ENCODE measurements around the gene ERGIC3.

ERGIC3 gene

GRCh38 chr20:35562541-35563110, 20.7 kb downstream of the ERGIC3 start:
- DNase-seq, result no peak

GRCh38 chr20:35563834-35564233, 22.0 kb downstream of the ERGIC3 start:
- no peak for DNase-seq

GRCh38 chr20:35564905-35565304, 23.0 kb downstream of the ERGIC3 start:
- no peak for DNase-seq

GRCh38 chr20:35568645-35569044, 26.8 kb downstream of the ERGIC3 start:
- no peak for DNase-seq

GRCh38 chr20:35571555-35571954, 29.7 kb downstream of the ERGIC3 start:
- no peak for DNase-seq

- no peak for DNase-seq
Measured at GRCh38 chr20:35572838-35573237, 31.0 kb downstream of the ERGIC3 start.

- no peak for DNase-seq
Measured at GRCh38 chr20:35575958-35576357, 34.1 kb downstream of the ERGIC3 start.

GRCh38 chr20:35576816-35577215, 34.9 kb downstream of the ERGIC3 start:
- DNase-seq, result no peak

GRCh38 chr20:35578469-35578868, 36.6 kb downstream of the ERGIC3 start:
- no peak for DNase-seq

- no peak for DNase-seq
Measured at GRCh38 chr20:35579196-35579595, 37.3 kb downstream of the ERGIC3 start.

GRCh38 chr20:35582131-35582530, 40.3 kb downstream of the ERGIC3 start:
- DNase-seq, result no peak

GRCh38 chr20:35582741-35583404, 41.0 kb downstream of the ERGIC3 start:
- no peak for DNase-seq

- no peak for DNase-seq
Measured at GRCh38 chr20:35583636-35584560, 42.0 kb downstream of the ERGIC3 start.

- no peak for DNase-seq
Measured at GRCh38 chr20:35586751-35587425, 45.0 kb downstream of the ERGIC3 start.

GRCh38 chr20:35587436-35587835, 45.6 kb downstream of the ERGIC3 start:
- DNase-seq, result no peak

- DNase-seq, result no peak
Measured at GRCh38 chr20:35588397-35588796, 46.5 kb downstream of the ERGIC3 start.

- DNase-seq, result no peak
Measured at GRCh38 chr20:35592339-35592974, 50.6 kb downstream of the ERGIC3 start.

- DNase-seq, result no peak
Measured at GRCh38 chr20:35595456-35595855, 53.6 kb downstream of the ERGIC3 start.

GRCh38 chr20:35595901-35596300, 54.0 kb downstream of the ERGIC3 start:
- DNase-seq, result no peak

- DNase-seq, result no peak
Measured at GRCh38 chr20:35597186-35597585, 55.3 kb downstream of the ERGIC3 start.

GRCh38 chr20:35598476-35598875, 56.6 kb downstream of the ERGIC3 start:
- no peak for DNase-seq

- DNase-seq, result no peak
Measured at GRCh38 chr20:35598899-35599775, 57.3 kb downstream of the ERGIC3 start.

All from inflammatory macrophage treated with lipopolysaccharide for 1 hour (primary cell).